ENCODE data around the gene GSTA3.
"Not testable (repeated sequence)": the region's sequence is repeated elsewhere in the genome, so short reads cannot be mapped to it uniquely, and the experiment has no call there.

DNA sequence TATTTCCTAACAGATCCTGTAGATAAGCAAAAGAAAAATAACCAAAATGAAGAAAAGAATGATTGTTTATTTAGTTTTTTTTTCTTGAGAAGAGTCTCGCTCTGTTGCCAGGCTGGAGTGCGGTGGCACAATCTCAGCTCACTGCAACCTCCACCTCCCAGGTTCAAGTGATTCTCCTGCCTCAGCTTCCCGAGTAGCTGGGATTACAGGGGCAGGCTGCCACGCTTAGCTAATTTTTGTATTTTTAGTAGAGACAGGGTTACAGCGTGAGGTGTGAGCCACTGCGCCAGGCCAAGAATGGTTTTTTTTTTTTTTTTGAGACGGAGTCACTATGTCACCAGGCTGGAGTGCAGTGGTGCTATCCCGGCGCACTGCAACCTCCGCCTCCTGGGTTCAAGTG lies 33.3 kb upstream of the GSTA3 start:
- not testable (repeated sequence) for TF ChIP-seq ZSCAN23, KLF10, ZNF146 (tag by site-specific recombination; IDR thresholded peaks at IDR 0.05)
